Activated T-helper 1 cell treated with anti-CD3 and anti-CD28 coated beads, Interleukin-2, amount 50 U/mL, for 16 hours (primary cell): Measurements from ENCODE around the gene KLRG1.

Experiments used
- DNase-seq, 2 donors: peaks; one replicate each; pipeline ENCODE4 v3.0.0-alpha.2; 2020; ENCODE audit warnings: low read depth in 1 of 2, low spot score in 1 of 2

Gene KLRG1

GRCh38 chr12:9040484-9041186 lies 51.3 kb downstream of the KLRG1 start:
- no peak for DNase-seq

GRCh38 chr12:9041321-9041720 lies 52.0 kb downstream of the KLRG1 start:
- DNase-seq, result no peak

- no peak for DNase-seq
Observed at GRCh38 chr12:9043766-9044165, 54.4 kb downstream of the KLRG1 start.

- DNase-seq, result no peak
Observed at GRCh38 chr12:9047105-9047504, 57.8 kb downstream of the KLRG1 start.

- DNase-seq, result no peak
Observed at GRCh38 chr12:9048930-9049329, 59.6 kb downstream of the KLRG1 start.

- DNase-seq, result no peak
Observed at GRCh38 chr12:9049520-9050133, 60.3 kb downstream of the KLRG1 start.

GRCh38 chr12:9050521-9051157 lies 61.3 kb downstream of the KLRG1 start:
- no peak for DNase-seq

- no peak for DNase-seq
Observed at GRCh38 chr12:9051158-9051550, 61.8 kb downstream of the KLRG1 start.

- DNase-seq, result no peak
Observed at GRCh38 chr12:9052610-9053009, 63.3 kb downstream of the KLRG1 start.
